HFFc6 (cell line): ENCODE data around the gene EFL1. TPM values are rescaled to one million over a fixed set of nuclear protein-coding genes. Genes with fewer than 3 reads are reported as not detected.
A peak's percentile ranks its signal among the peaks of the same experiment; 100 is the strongest.

Source experiments
- DNase-seq: peaks from one replicate; pipeline ENCODE4 v3.0.0-alpha.2; 2018
- H3K27ac Mint-ChIP-seq: 2 replicates; pipeline ENCODE4 v1.8.0; 2020; ENCODE audit warnings: mild to moderate bottlenecking, mixed read lengths
- H3K27me3 Mint-ChIP-seq: 2 replicates; pipeline ENCODE4 v1.8.0; 2021; ENCODE audit warnings: mild to moderate bottlenecking, moderate library complexity, mixed read lengths; ENCODE audit not compliant: insufficient read depth
- H3K36me3 Mint-ChIP-seq: 2 replicates; pipeline ENCODE4 v1.8.0; 2021; ENCODE audit warnings: low read depth, mixed read lengths
- H3K4me1 Mint-ChIP-seq: 2 replicates; pipeline ENCODE4 v1.8.0; 2020; ENCODE audit warnings: low read depth, mixed read lengths
- H3K4me3 Mint-ChIP-seq: 2 replicates; pipeline ENCODE4 v1.8.0; 2020; ENCODE audit warnings: mild to moderate bottlenecking, moderate library complexity, mixed read lengths
- H3K9me3 Mint-ChIP-seq: 2 replicates; pipeline ENCODE4 v1.8.0; 2020; ENCODE audit warnings: mild to moderate bottlenecking, mixed read lengths
- CTCF ChIP-seq: fragments of 200-600 bp; sonication (generic); IDR thresholded peaks from 2 replicates; pipeline ENCODE4 v1.5.0; 2021; ENCODE audit warnings: antibody characterized with exemption, mild to moderate bottlenecking
- total RNA-seq, 6 experiments: library from RNA; stranded (reverse); fragmentation: NEBNext Ultra II Directional; extraction: Animal tissue kit (Norgen Biotek cat#: 25700); gene quantifications; 2 replicates in 1 of 6; 3 replicates in 5 of 6; pipeline ENCODE4 v1.2.3, GENCODE V29; 2021

EFL1 gene
- total RNA-seq, 6 experiments from 2014 or later: 14.3 to 20.5 (median 18.5) TPM

GRCh38 chr15:82098674-82099073 is 163.9 kb downstream of the EFL1 start:
- no peak for TF ChIP-seq CTCF
- DNase-seq: no peak
- no peak overlapping the region for H3K4me3 Mint-ChIP-seq
- peaks cover 8% of the 10 kb centered on the region for H3K27me3 Mint-ChIP-seq
- no peaks in the 10 kb centered on the region for H3K9me3 Mint-ChIP-seq
- no peaks in the 10 kb centered on the region; the same call in 1 of the 2 replicates for H3K36me3 Mint-ChIP-seq
- peaks cover 31% of the 10 kb centered on the region for H3K4me1 Mint-ChIP-seq
- no peak overlapping the region for H3K27ac Mint-ChIP-seq

GRCh38 chr15:82095803-82096202 is 166.7 kb downstream of the EFL1 start:
- TF ChIP-seq CTCF: no peak
- H3K9me3 Mint-ChIP-seq: peaks cover 4% of the 10 kb centered on the region; the same call in 1 of the 2 replicates
- peaks cover 33% of the 10 kb centered on the region for H3K4me1 Mint-ChIP-seq
- DNase-seq: no peak
- peaks cover 4% of the 10 kb centered on the region; the same call in 1 of the 2 replicates for H3K36me3 Mint-ChIP-seq
- peaks cover 3% of the 10 kb centered on the region; the same call in 1 of the 2 replicates for H3K27me3 Mint-ChIP-seq
- H3K4me3 Mint-ChIP-seq: no peak overlapping the region
- no peak overlapping the region for H3K27ac Mint-ChIP-seq

- peak overlapping the region; percentile 78 for H3K27ac Mint-ChIP-seq
- no peak for TF ChIP-seq CTCF
- peaks cover 5% of the 10 kb centered on the region; the same call in 1 of the 2 replicates for H3K27me3 Mint-ChIP-seq
- H3K36me3 Mint-ChIP-seq: peaks cover 4% of the 10 kb centered on the region; the same call in 1 of the 2 replicates
- H3K4me1 Mint-ChIP-seq: peaks cover 22% of the 10 kb centered on the region
- peaks cover 4% of the 10 kb centered on the region; the same call in 1 of the 2 replicates for H3K9me3 Mint-ChIP-seq
- peak; percentile 89 for DNase-seq
- H3K4me3 Mint-ChIP-seq: peak overlapping the region; percentile 79
Measured at GRCh38 chr15:82093774-82094211, 168.7 kb downstream of the EFL1 start.

GRCh38 chr15:82093325-82093724 is 169.2 kb downstream of the EFL1 start:
- DNase-seq: no peak
- no peak for TF ChIP-seq CTCF
- no peak overlapping the region for H3K4me3 Mint-ChIP-seq
- H3K27ac Mint-ChIP-seq: peak overlapping the region; percentile 78; the same call in 1 of the 2 replicates
- H3K4me1 Mint-ChIP-seq: peaks cover 22% of the 10 kb centered on the region
- peaks cover 5% of the 10 kb centered on the region; the same call in 1 of the 2 replicates for H3K27me3 Mint-ChIP-seq
- H3K36me3 Mint-ChIP-seq: peaks cover 4% of the 10 kb centered on the region; the same call in 1 of the 2 replicates
- H3K9me3 Mint-ChIP-seq: peaks cover 4% of the 10 kb centered on the region; the same call in 1 of the 2 replicates

- H3K36me3 Mint-ChIP-seq: 0 out of 2 replicates have a peak, but pooled peaks cover 4% of the 10 kb centered on the region
- no peak overlapping the region for H3K4me3 Mint-ChIP-seq
- peaks cover 22% of the 10 kb centered on the region for H3K4me1 Mint-ChIP-seq
- no peak for TF ChIP-seq CTCF
- H3K27ac Mint-ChIP-seq: no peak overlapping the region
- peaks cover 4% of the 10 kb centered on the region; the same call in 1 of the 2 replicates for H3K9me3 Mint-ChIP-seq
- peaks cover 5% of the 10 kb centered on the region; the same call in 1 of the 2 replicates for H3K27me3 Mint-ChIP-seq
- no peak for DNase-seq
Measured at GRCh38 chr15:82091636-82092140, 170.8 kb downstream of the EFL1 start.
